Measurements from ENCODE around the gene DSCAM.

Gene DSCAM

GRCh38 chr21:40021558-40022351, 825.2 kb downstream of the DSCAM start:
- in situ Hi-C loops (cut with MboI; ENCODE audit: low sequenced_read_pairs): no loop called here

GRCh38 chr21:40020651-40021050, 826.3 kb downstream of the DSCAM start:
- in situ Hi-C loops (cut with MboI; ENCODE audit: low sequenced_read_pairs): no loop called here

DNA sequence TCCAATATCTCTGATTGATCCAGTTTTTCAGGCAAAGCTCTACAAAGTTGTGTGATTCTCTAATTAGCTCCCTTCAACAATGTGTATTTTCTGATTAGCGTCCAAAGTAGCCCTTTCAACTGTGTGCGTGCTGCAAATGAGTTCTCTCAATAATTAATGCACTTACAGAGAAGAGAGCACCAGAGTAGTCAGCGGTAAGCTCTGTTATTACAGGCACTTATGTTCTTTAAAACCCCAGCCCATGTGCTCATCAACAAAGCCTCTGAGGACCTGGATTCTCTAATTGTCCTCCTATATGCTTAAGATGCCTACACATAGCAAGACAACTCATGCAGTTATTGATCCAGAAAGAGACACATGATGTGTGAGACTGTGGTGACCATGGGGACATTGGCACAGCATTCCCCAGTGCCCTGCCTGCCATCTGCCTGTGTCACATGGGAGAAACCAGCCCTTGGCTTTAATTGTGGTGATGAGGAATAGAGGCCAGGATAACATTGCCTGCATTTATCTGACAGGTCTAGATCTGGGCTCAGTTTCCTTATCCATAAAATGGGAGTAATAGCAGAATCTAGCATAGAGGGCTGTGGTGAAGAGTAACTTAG, 828.0 kb downstream of the DSCAM start:
- in situ Hi-C loops (cut with MboI; ENCODE audit: low sequenced_read_pairs): no loop called here

DNA sequence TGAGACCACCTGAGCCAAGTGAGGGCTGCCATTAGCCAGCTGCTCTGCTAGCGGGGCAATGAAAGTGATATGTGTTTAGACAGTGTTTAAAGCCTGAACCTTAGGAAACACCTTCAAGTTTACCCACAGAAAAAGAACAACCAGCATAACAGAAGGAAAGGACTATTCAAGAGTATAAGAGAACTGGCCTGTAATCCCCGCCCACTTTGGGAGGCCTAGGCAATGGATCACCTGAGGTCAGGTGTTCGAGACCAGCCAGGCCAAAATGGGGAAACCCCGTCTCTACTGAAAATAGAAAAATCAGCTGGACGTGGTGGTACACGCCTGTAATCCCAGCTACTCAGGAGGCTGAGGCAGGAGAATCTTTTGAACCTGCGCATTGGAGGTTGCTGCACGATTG, 830.3 kb downstream of the DSCAM start:
- in situ Hi-C loops (cut with MboI; ENCODE audit: low sequenced_read_pairs): no loop called here

DNA sequence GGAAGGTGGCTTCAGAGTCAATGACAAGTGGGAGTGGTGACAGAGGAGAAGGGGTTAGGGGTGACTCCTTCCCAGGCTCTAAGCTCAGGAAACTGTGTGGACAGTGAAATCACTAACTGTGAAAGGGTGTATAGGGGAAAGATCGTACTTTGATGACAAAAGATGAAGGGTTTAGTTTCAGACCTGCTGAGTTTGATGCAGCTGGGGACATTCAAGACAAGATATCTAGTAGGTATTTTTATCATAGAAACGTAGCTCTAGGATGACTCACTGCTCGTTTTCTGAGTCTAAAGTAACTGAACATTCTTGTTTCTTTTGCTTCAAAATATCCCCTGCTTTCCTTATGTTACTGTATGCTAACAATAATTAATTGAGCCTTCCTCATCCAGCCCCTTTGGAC, 830.7 kb downstream of the DSCAM start:
- in situ Hi-C loops (cut with MboI; ENCODE audit: low sequenced_read_pairs): no loop called here

GRCh38 chr21:40015818-40016217, 831.1 kb downstream of the DSCAM start:
- in situ Hi-C loops (cut with MboI; ENCODE audit: low sequenced_read_pairs): no loop called here

DNA sequence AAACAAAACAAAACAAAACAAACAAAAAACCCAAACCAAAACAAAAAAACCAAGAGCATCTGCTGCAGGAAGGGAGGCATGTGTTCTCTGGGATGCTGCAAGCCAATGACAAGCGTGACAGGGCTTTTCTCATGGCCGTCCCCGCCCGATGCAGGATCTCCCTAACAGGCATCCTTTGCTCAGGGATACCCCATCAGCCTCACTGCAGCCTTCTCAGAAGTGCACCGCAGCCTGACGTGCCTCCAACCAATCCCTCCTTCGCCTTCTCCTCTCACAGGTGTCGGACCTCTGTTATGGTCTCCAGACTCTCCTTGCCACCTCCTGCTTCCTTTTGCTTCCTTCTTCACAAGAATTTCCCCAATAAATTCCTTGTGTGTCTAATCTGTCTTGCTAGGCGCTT, 832.6 kb downstream of the DSCAM start:
- in situ Hi-C loops (cut with MboI; ENCODE audit: low sequenced_read_pairs): no loop called here

- in situ Hi-C loops (cut with MboI; ENCODE audit: low sequenced_read_pairs): no loop called here
These were observed 833.8 kb downstream of the DSCAM start for GRCh38 chr21:40013001-40013735.

DNA sequence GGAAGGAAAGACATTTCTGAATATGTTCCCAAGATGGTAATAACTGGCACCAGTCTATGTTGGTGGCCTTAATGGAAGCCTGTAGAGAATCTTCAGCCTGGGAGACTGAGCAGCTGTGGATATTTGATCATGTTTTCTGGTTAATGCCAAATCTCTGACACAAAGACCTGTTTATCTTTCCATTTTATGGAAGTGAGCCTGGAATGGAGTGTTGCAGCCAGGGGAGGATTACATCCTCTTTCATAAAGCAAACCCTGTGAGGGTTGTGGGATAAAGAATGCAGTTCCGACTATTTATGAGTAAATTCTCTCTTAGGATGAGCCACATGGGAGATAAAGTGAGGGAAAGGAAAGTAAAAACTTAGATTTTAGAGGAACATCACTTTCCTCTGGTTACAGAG, 835.6 kb downstream of the DSCAM start:
- in situ Hi-C loops (cut with MboI; ENCODE audit: low sequenced_read_pairs): no loop called here

DNA sequence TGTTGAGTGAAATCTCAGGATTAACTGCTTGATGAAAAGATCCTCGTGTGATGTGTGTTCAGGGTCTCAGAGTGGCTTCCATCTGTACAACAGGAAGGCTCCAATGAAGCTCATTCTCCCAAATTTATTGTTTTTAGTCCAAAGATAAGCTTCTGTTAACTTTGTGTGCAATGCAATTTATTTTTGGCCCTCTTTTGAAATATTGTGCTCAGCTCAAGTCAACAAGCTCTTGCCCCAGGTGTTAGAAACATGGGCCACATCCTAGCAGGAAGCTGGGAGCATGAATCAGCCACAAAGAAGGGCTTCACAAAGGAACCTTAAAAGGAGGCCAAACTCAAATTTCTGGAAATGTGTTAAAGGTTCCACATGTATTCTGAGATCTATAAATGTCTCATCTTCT, 844.0 kb downstream of the DSCAM start:
- in situ Hi-C loops (cut with MboI; ENCODE audit: low sequenced_read_pairs): no loop called here

GRCh38 chr21:39984286-39984991, 862.5 kb downstream of the DSCAM start:
- in situ Hi-C loops (cut with MboI; ENCODE audit: low sequenced_read_pairs): no loop called here

DNA sequence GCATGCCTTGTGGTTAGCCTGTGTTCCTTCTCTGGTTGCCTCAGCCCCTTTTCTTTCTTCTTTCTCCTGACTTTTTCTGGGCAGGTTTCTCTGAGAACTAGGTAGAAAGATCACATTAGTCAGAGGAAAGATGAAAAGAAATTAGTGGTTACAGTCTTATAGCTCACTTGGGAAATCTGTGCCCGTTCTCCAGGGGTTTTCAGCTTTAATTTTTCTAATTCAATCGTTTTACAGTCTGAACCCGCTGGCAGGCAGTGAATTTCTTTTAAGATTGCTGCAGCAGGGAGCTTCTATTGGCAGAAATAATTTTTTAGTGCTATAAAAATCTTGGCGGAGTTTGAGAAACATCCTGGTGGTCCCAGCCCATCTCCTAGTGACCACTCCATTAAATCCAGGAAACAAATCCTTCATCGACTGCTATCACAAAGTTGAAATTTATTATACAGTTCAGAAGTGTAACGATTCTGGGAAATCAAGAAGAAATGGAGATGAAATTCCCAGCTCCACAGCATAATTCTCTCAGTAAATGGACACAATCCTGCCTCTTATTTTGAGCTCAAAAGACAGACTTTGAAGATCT, 866.6 kb downstream of the DSCAM start:
- in situ Hi-C loops (cut with MboI; ENCODE audit: low sequenced_read_pairs): no loop called here

DNA sequence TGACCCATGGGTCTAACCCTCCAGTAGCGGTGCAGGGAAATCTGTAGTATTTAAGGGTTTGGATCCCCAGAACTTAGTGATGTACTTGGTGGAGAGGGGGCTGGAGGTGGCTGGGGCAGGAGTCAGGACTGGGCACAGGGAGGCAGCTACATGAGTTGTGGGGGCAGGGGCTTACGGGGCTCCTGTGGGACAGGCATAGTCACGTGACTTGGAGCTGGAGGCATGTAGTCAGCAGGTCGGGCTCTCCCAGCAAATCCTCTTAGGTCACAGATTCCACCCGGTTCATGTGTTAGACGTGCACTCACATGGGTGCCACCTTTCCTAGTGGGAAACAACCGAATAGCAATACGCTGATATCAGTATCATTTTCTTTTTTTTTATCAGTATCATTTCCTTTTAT, 867.6 kb downstream of the DSCAM start:
- in situ Hi-C loops (cut with MboI; ENCODE audit: low sequenced_read_pairs): no loop called here

- in situ Hi-C loops (cut with MboI; ENCODE audit: low sequenced_read_pairs): no loop called here
These were observed 870.2 kb downstream of the DSCAM start for GRCh38 chr21:39976800-39977199.

- in situ Hi-C loops (cut with MboI; ENCODE audit: low sequenced_read_pairs): no loop called here
These were observed 873.8 kb downstream of the DSCAM start for GRCh38 chr21:39972976-39973770.

DNA sequence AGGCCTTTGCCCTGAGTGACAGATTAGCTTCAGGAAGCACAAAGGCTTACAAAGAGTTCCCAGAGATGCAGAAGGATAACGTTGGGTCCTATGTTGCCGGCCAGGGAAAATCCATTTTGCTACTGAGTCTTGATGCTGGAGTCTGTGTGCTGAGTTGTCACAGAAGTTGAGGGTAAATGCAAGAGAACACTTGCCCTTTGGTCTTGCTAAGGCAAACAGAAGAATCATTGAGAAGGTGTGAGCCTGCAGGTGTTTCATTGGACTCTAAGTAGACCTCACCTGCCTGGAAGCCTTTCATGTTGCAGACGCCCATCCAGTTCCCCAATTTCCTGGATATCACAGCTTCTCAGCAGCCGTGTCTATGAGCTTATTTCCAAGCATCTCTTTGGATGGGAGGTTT, 874.5 kb downstream of the DSCAM start:
- in situ Hi-C loops (cut with MboI; ENCODE audit: low sequenced_read_pairs): no loop called here

GRCh38 chr21:39971956-39972355, 875.0 kb downstream of the DSCAM start:
- in situ Hi-C loops (cut with MboI; ENCODE audit: low sequenced_read_pairs): no loop called here

GRCh38 chr21:39969691-39970364, 877.1 kb downstream of the DSCAM start:
- in situ Hi-C loops (cut with MboI; ENCODE audit: low sequenced_read_pairs): no loop called here

DNA sequence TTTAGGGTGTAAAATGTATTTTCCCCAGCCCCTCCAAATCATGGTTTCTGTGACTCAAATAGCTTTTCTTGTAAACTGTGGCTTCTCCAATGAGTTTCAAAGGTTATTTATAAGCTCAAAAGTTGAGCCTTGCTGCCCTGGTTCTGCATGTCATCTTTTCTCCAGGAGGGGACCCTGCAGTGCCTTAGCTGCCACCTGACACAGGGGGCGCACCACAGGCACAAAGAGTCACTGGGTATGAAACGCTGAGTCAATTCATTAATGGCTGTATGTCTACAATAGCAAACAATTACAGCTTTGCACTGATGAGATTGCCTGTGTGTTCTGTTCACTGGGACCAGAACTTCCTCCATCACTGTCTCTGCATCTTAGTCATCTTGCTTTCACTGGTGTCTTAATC, 878.9 kb downstream of the DSCAM start:
- in situ Hi-C loops (cut with MboI; ENCODE audit: low sequenced_read_pairs): no loop called here

GRCh38 chr21:39966786-39967185, 880.2 kb downstream of the DSCAM start:
- in situ Hi-C loops (cut with MboI; ENCODE audit: low sequenced_read_pairs): no loop called here

All from hTERT RPE-1 (cell line).